Tibial nerve (tissue), 4 donors: ENCODE results near the gene ZBED6. TPM values are rescaled to one million over a fixed set of nuclear protein-coding genes. Genes with fewer than 3 reads are reported as not detected.

ENCODE experiments used
- DNase-seq, 2 donors: peaks; one replicate each; pipeline ENCODE4 v3.0.0-alpha.2; 2019; ENCODE audit warnings: low spot score in 2 of 2
- H3K27ac ChIP-seq, 4 donors: fragments of 200-600 bp; sonication (generic) in 3 of 4; one replicate each; pipeline ENCODE4 v1.5.1; 2017 to 2019; ENCODE audit warnings: mild to moderate bottlenecking in 1 of 4
- H3K27me3 ChIP-seq, 2 donors: fragments of 200-600 bp; sonication (generic) in 1 of 2; one replicate each; pipeline versions ENCODE4 v1.5.1 to v1.6.0; 2017 to 2019
- H3K36me3 ChIP-seq, 3 donors: fragments of 200-600 bp; sonication (generic); one replicate each; pipeline ENCODE4 v1.5.1; 2018 to 2019
- H3K4me1 ChIP-seq, 4 donors: fragments of 200-600 bp; sonication (generic) in 3 of 4; one replicate each; pipeline ENCODE4 v1.5.1; 2017 to 2019
- H3K4me3 ChIP-seq, 4 donors: fragments of 200-600 bp; sonication (generic) in 3 of 4; one replicate each; pipeline ENCODE4 v1.5.1; 2017 to 2019; ENCODE audit warnings: mild to moderate bottlenecking in 1 of 4, moderate library complexity in 1 of 4
- H3K9me3 ChIP-seq, 4 donors: fragments of 200-600 bp; sonication (generic) in 3 of 4; one replicate each; pipeline ENCODE4 v1.5.1; 2017 to 2019
- EP300 ChIP-seq, 2 donors: sonication (generic); formaldehyde crosslinking; IDR thresholded peaks; one replicate each; pipeline ENCODE4 v1.6.1; 2017; ENCODE audit warnings: antibody characterized with exemption in 2 of 2, mild to moderate bottlenecking in 1 of 2
- POLR2A ChIP-seq, 2 donors: fragments of 450-650 bp; IDR thresholded peaks; one replicate each; pipeline ENCODE4 v1.6.1; 2017; ENCODE audit warnings: antibody characterized with exemption in 2 of 2, mild to moderate bottlenecking in 2 of 2, moderate library complexity in 2 of 2
- WGBS, 2 donors: methylation state at CpG; one replicate each; pipeline ENCODE4 v1.1.5; 2018; 5-methylcytosine and 5-hydroxymethylcytosine counted together
- total RNA-seq, 4 donors: library from RNA; depleted of rRNA; stranded (reverse); fragments of >200 nt; gene quantifications; one replicate each; pipeline ENCODE4 v1.1.0, GENCODE V29; 2016
- TF ChIP-seq, protein P1 (sequence below), 5 experiments: fragments of 200-600 bp in 3 of 5; fragments of 450-650 bp in 2 of 5; sonication (generic) in 3 of 5; IDR thresholded peaks; one replicate each; pipeline ENCODE4 v1.5.1; 2016 to 2019; ENCODE audit warnings: antibody characterized with exemption in 5 of 5, mild to moderate bottlenecking in 3 of 5, moderate library complexity in 2 of 5

The ZBED6 gene
- total RNA-seq, 4 donors from 2014 or later, result 21.4 to 31.4 (median 24.7) TPM

DNA sequence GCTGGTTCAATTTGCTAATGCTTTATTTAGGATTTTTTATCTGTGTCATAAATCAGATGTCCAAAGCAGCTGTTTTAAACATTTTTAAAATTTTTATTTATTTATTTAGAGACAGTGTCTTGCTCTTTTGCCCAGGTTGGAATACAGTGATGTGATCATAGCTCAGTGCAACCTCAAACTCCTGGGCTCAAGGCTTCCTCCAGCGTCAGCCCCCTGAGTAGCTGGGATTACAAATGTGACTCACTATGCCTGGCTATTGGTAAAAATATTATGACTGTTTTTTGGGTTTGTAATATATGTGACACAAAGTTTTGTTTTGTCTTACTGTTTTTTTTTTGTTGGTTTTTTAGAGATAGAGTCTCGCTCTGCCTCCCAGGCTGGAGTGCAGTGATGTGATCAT, 11.8 kb downstream of the ZBED6 start:
- WGBS, 2 donors, result 62 to 67% methylated on average over 2 of the region's 2 CpGs
- Histone ChIP-seq H3K9me3 (no peaks in the 10 kb centered on the region), H3K4me3 (no peak overlapping the region), H3K27me3 (no peaks in the 10 kb centered on the region), H3K27ac (no peak overlapping the region), H3K4me1 (peaks cover 0 to 48% (median 5%) of the 10 kb centered on the region in 4 donors), H3K36me3 (peaks cover 0 to 51% (median 6%) of the 10 kb centered on the region in 3 donors)
- no peak for TF ChIP-seq EP300 (IDR thresholded peaks at IDR 0.05)
- no peak for TF ChIP-seq POLR2A (IDR thresholded peaks at IDR 0.05)
- TF ChIP-seq, protein P1, sequence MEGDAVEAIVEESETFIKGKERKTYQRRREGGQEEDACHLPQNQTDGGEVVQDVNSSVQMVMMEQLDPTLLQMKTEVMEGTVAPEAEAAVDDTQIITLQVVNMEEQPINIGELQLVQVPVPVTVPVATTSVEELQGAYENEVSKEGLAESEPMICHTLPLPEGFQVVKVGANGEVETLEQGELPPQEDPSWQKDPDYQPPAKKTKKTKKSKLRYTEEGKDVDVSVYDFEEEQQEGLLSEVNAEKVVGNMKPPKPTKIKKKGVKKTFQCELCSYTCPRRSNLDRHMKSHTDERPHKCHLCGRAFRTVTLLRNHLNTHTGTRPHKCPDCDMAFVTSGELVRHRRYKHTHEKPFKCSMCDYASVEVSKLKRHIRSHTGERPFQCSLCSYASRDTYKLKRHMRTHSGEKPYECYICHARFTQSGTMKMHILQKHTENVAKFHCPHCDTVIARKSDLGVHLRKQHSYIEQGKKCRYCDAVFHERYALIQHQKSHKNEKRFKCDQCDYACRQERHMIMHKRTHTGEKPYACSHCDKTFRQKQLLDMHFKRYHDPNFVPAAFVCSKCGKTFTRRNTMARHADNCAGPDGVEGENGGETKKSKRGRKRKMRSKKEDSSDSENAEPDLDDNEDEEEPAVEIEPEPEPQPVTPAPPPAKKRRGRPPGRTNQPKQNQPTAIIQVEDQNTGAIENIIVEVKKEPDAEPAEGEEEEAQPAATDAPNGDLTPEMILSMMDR (IDR thresholded peaks at IDR 0.05), result no peak
- no peak for DNase-seq

- Histone ChIP-seq H3K4me3 (no peak overlapping the region), H3K27ac (no peak overlapping the region), H3K36me3 (peaks cover 3 to 62% (median 10%) of the 10 kb centered on the region in 3 donors), H3K9me3 (no peaks in the 10 kb centered on the region), H3K27me3 (no peaks in the 10 kb centered on the region), H3K4me1 (peaks cover 0 to 21% (median 0%) of the 10 kb centered on the region in 4 donors)
- 95 to 100% methylated on average over 2 of the region's 2 CpGs for WGBS, 2 donors
- DNase-seq, result no peak
- no peak for TF ChIP-seq EP300 (IDR thresholded peaks at IDR 0.05)
- TF ChIP-seq POLR2A (IDR thresholded peaks at IDR 0.05), result no peak
- TF ChIP-seq, protein P1 (IDR thresholded peaks at IDR 0.05), result no peak
These were observed 18.3 kb downstream of the ZBED6 start for GRCh38 chr1:203813581-203814341.

- DNase-seq, result no peak
- no peaks in the 10 kb centered on the region for H3K27me3 ChIP-seq
- WGBS, 2 donors, result 95 to 97% methylated on average over 6 of the region's 6 CpGs
- H3K4me1 ChIP-seq, result peaks cover 0 to 5% (median 0%) of the 10 kb centered on the region in 4 donors
- TF ChIP-seq, protein P1 (IDR thresholded peaks at IDR 0.05), result no peak
- TF ChIP-seq POLR2A (IDR thresholded peaks at IDR 0.05) (no peak), EP300 (IDR thresholded peaks at IDR 0.05) (no peak)
- H3K27ac ChIP-seq, result no peak overlapping the region
- no peaks in the 10 kb centered on the region for H3K9me3 ChIP-seq
- peaks cover 0 to 85% (median 46%) of the 10 kb centered on the region in 3 donors for H3K36me3 ChIP-seq
- no peak overlapping the region for H3K4me3 ChIP-seq
These were observed 23.0 kb downstream of the ZBED6 start for GRCh38 chr1:203818399-203818798.

DNA sequence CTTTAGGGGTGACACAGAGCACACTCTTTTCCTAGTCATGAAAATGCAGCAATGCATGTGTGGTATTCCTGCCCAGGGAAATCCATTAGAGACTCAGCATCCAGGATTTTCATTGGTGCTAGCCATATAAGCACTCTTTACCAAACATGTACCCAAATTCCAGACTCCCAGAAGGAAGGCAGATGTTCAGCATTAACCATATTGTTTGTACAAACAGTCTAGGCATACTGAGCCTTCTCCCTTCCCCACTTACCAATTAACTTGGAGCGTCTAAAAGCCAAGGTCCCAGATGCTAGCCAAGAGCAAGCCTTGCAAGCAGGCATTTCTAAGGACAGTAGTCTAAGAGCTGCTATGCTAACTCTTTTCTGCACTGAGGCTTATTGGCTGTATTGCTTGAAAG, 27.9 kb downstream of the ZBED6 start:
- DNase-seq, result no peak
- peaks cover 0 to 81% (median 40%) of the 10 kb centered on the region in 3 donors for H3K36me3 ChIP-seq
- no peak overlapping the region for H3K27ac ChIP-seq
- no peaks in the 10 kb centered on the region for H3K9me3 ChIP-seq
- no peaks in the 10 kb centered on the region for H3K27me3 ChIP-seq
- TF ChIP-seq, protein P1 (IDR thresholded peaks at IDR 0.05), result no peak
- no peak for TF ChIP-seq POLR2A (IDR thresholded peaks at IDR 0.05)
- no peak for TF ChIP-seq EP300 (IDR thresholded peaks at IDR 0.05)
- H3K4me3 ChIP-seq, result no peak overlapping the region
- 69 to 73% methylated on average over 1 of the region's 1 CpG for WGBS, 2 donors
- H3K4me1 ChIP-seq, result peaks cover 0 to 5% (median 0%) of the 10 kb centered on the region in 4 donors

- DNase-seq, result no peak
- Histone ChIP-seq H3K4me3 (no peak overlapping the region), H3K9me3 (no peaks in the 10 kb centered on the region), H3K27me3 (no peaks in the 10 kb centered on the region), H3K27ac (no peak overlapping the region), H3K4me1 (peaks cover 0 to 10% (median 4%) of the 10 kb centered on the region in 4 donors), H3K36me3 (peaks cover 3 to 81% (median 18%) of the 10 kb centered on the region in 3 donors)
- TF ChIP-seq, protein P1 (IDR thresholded peaks at IDR 0.05), result no peak
- no peak for TF ChIP-seq POLR2A (IDR thresholded peaks at IDR 0.05)
- no peak for TF ChIP-seq EP300 (IDR thresholded peaks at IDR 0.05)
- 83 to 86% methylated on average over 2 of the region's 2 CpGs for WGBS, 2 donors
These were observed 30.8 kb downstream of the ZBED6 start for GRCh38 chr1:203826175-203826574.
